Panc1 (cell line): ENCODE measurements around the gene MORC4.

Experiments
- POLR2AphosphoS5 ChIP-seq: IDR thresholded peaks from 2 replicates; pipeline ENCODE4 v1.6.1; 2012; ENCODE audit warnings: mild to moderate bottlenecking, low read depth, low read length, moderate library complexity
- SIN3A ChIP-seq: IDR thresholded peaks from 2 replicates; pipeline ENCODE4 v1.6.1; 2012; ENCODE audit warnings: low read depth, mild to moderate bottlenecking, low read length, moderate library complexity, borderline replicate concordance; ENCODE audit not compliant: insufficient read depth
- TF ChIP-seq, protein P1 (sequence below), 2 experiments: IDR thresholded peaks; 2 replicates each; pipeline ENCODE4 v1.6.1; 2011 to 2012; ENCODE audit warnings: low read depth in 2 of 2, control low read depth in 1 of 2, low read length in 1 of 2, mild to moderate bottlenecking in 1 of 2, moderate library complexity in 1 of 2; ENCODE audit not compliant: insufficient read depth in 1 of 2
- TF ChIP-seq, protein P2 (sequence below): fragments of 450-650 bp; IDR thresholded peaks from 2 replicates; pipeline ENCODE4 v1.5.1; 2017; ENCODE audit warnings: mild to moderate bottlenecking

DNA sequence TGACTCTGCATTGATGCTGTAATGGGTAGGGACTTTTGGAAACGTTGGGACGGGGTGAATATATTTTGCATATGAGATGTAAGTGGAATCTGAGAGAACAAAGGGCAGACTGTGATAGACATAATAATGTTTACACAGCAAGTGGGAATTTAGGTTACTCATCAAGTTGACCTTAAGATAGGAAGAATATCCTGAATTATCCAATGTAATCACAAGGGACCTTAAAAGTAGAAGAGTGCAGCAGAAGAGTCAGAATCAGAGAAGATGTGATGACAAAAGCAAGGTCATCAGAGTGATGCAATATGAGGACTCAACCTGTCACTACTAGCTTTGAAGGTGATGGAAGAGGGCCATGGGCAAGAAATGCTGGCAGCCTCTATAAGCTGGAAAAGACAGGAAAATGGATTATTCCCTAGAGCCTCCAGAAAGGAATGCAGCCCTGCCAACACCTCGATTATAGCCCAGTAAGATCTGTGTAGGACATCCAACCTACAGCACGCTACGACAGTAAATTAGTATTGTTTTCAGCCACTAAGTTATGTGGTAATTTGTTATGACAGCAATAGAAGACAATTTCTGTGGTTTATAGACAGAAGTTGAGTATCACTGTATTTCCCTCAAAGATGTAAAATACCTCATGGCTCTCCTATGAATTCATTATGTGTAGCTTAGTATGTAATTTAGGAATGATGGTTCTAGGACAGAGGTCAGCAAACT, 26.4 kb downstream of the MORC4 start:
- TF ChIP-seq, protein P1, sequence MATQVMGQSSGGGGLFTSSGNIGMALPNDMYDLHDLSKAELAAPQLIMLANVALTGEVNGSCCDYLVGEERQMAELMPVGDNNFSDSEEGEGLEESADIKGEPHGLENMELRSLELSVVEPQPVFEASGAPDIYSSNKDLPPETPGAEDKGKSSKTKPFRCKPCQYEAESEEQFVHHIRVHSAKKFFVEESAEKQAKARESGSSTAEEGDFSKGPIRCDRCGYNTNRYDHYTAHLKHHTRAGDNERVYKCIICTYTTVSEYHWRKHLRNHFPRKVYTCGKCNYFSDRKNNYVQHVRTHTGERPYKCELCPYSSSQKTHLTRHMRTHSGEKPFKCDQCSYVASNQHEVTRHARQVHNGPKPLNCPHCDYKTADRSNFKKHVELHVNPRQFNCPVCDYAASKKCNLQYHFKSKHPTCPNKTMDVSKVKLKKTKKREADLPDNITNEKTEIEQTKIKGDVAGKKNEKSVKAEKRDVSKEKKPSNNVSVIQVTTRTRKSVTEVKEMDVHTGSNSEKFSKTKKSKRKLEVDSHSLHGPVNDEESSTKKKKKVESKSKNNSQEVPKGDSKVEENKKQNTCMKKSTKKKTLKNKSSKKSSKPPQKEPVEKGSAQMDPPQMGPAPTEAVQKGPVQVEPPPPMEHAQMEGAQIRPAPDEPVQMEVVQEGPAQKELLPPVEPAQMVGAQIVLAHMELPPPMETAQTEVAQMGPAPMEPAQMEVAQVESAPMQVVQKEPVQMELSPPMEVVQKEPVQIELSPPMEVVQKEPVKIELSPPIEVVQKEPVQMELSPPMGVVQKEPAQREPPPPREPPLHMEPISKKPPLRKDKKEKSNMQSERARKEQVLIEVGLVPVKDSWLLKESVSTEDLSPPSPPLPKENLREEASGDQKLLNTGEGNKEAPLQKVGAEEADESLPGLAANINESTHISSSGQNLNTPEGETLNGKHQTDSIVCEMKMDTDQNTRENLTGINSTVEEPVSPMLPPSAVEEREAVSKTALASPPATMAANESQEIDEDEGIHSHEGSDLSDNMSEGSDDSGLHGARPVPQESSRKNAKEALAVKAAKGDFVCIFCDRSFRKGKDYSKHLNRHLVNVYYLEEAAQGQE (IDR thresholded peaks at IDR 0.05; ENCODE audit: insufficient read depth in 1 of 2, low read depth in 2 of 2, low read length in 1 of 2): no peak
- TF ChIP-seq, protein P2, sequence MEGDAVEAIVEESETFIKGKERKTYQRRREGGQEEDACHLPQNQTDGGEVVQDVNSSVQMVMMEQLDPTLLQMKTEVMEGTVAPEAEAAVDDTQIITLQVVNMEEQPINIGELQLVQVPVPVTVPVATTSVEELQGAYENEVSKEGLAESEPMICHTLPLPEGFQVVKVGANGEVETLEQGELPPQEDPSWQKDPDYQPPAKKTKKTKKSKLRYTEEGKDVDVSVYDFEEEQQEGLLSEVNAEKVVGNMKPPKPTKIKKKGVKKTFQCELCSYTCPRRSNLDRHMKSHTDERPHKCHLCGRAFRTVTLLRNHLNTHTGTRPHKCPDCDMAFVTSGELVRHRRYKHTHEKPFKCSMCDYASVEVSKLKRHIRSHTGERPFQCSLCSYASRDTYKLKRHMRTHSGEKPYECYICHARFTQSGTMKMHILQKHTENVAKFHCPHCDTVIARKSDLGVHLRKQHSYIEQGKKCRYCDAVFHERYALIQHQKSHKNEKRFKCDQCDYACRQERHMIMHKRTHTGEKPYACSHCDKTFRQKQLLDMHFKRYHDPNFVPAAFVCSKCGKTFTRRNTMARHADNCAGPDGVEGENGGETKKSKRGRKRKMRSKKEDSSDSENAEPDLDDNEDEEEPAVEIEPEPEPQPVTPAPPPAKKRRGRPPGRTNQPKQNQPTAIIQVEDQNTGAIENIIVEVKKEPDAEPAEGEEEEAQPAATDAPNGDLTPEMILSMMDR: no peak
- TF ChIP-seq POLR2AphosphoS5: no peak
- TF ChIP-seq SIN3A: no peak
